DMS153 treated with DMSO at 0.1 percent for 48 hours (cell line): ENCODE measurements around the gene CAPN3.

Source experiments
- DNase-seq: peaks from one replicate; lab custom pipeline; 2025; ENCODE audit not compliant: unreplicated experiment; lab: John Stamatoyannopoulos, UW

CAPN3 gene

GRCh38 chr15:42449770-42450424 is 90.6 kb downstream of the CAPN3 start:
- DNase-seq = no peak

- no peak for DNase-seq
Observed at GRCh38 chr15:42450425-42450790, 91.1 kb downstream of the CAPN3 start.

DNA sequence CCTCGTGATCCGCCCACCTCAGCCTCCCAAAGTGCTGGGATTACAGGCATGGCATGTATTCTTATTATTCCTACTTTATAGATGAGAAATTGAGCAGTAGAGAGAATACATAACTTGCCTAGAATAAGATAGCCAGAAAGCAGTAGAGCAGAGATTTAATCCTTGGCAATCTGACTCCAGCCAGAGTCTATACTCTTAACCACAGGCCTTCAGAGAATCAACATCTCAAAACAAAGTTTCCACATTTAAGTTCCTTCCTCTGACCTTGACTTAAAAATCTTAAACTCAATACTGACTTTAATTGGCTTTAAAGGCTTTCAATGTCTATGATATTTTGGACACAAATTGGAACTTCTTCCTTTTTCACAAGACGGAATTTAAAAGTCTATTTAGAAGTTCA is 94.5 kb downstream of the CAPN3 start:
- no peak for DNase-seq

- DNase-seq = no peak
Observed at GRCh38 chr15:42456531-42456930, 97.2 kb downstream of the CAPN3 start.

DNA sequence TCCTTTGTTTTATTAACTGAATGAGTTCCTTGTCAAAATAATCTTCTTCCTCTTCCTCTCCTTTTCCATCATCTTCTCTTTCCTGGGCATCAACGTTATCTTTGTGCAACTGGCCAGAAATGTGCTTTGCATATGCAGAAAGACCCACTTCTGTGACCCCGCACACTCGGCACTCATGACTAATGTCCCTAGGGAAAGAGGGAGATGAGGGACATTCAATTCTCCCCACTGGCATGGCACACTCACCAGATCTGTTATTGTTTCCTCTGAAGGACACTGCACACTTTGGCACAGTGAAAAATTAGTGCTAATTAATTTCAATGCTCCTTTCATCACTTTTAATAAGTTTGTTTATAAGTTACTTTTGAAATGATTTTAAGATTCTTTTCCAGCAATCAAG is 97.7 kb downstream of the CAPN3 start:
- no peak for DNase-seq

GRCh38 chr15:42457445-42458442 is 98.4 kb downstream of the CAPN3 start:
- no peak for DNase-seq

GRCh38 chr15:42461261-42461660 is 102.0 kb downstream of the CAPN3 start:
- DNase-seq = no peak
